GM21515 (cell line): Measurements from ENCODE around the gene ALDH8A1.

Source experiments
- ATAC-seq: cut with Tn5 transposase; IDR thresholded peaks from one replicate; pipeline ENCODE4 v1.9.1; 2021; ENCODE audit not compliant: unreplicated experiment

The ALDH8A1 gene

DNA sequence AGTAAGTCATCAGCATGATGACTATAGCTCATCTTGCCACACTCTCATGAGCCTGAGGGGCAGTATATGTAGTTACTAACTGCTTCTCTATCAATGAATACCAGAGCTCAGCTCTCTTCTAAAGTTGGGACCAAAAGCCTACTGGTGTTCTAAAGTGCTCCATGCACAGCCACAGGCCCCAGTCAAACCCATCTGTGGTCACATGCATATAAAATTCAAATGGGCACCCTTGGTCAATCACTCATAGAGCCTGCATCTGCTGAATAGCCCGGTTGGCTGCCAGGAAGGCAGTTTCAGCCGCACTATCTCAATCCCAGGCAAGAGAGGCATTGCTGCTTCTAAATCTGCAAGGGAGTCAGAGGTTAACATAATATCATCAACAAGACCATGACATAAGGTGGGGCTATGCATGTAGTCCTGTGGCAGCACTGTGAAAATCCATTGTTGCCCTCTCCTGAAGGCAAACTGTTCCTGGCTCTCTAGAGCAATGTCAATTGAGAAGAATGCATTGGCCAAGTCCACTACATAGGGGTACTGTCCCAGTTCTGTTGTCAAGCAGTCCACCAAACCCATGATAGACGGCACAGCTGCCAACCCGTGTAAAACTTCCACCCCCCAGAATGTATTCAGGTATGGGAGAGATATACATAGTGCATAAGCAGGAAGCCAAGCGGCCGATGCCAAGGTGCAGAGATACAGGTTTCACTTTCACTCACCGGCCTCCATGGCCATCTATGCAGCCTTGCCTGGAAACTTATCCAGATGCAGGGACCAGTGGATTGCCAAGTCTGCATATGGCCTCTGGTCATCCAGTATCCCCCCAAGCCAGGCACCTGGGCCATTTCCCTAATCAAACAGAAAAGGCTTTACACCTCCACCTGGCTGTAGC is 76.2 kb downstream of the ALDH8A1 start:
- ATAC-seq = no peak

DNA sequence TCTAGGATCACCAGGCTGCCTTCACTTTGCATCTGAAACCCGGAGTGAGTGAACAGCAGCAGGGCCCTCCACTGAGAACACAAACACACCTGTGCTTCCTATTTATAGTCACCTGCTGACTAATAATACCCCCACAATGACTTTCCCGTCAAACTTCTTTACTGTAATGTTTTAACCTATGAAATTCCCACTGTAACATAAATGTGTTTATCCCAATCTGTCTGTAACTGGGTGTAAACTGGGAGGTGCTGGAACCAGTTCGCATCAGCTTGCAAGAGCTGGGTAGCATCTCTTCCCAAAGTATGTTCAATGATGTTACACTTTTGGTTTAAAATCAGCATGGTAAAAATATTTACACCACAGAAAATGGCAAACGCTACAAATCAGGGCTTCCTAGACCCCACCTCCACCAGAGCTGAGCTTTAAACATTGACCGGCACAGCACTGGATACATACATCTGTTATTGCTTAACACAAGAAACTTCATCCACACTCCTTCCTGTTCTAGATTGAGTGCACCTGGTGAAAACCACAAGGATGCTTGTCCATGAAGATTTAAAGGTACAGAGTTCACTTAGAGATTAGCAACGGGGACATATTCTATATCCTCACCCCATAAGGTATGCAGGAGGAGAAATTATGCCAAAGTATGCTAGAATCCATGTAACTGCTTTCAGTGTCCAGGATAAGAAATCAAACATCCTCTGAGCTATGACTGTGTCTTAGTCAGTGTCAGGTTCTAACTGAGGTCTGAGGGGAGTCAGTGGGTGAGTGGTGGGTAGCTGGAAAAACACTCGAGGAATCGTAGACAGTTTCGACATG is 79.0 kb downstream of the ALDH8A1 start:
- ATAC-seq = peak; percentile 94

DNA sequence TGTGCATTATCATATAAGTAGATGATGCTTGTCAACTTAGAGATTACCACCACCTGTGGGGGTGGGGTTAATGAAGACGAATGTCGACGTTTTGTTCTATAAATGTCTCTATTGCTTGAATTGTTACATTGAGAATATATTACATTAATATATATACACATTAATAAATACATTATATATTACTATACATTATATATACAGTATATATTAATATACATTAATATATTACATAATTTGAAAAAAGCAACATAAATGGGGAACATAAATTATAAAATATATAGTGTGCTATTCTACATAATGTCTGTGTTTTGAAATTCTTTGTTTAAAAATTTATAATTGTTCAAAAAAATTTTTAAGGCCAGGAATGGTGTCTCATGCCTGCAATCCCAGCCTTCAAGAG is 81.1 kb downstream of the ALDH8A1 start:
- ATAC-seq = no peak
